HepG2 (cell line): Measurements from ENCODE around the gene GRK4. TPM values are rescaled to one million over a fixed set of nuclear protein-coding genes. Genes with fewer than 3 reads are reported as not detected.

Experiments
- AKNA ChIP-seq: sonication (generic); formaldehyde crosslinking; IDR thresholded peaks from 2 replicates; pipeline ENCODE4 v1.4.0; 2020; ENCODE audit warnings: missing genetic modification reagents, borderline replicate concordance
- DPF2 ChIP-seq: sonication (generic); formaldehyde crosslinking; IDR thresholded peaks from 2 replicates; pipeline ENCODE4 v1.4.0; 2020; ENCODE audit warnings: mild to moderate bottlenecking, low read depth, missing genetic modification reagents, borderline replicate concordance
- HCFC1 ChIP-seq: fragments of 150-350 bp; IDR thresholded peaks from 2 replicates; pipeline ENCODE4 v1.6.1; 2014; ENCODE audit warnings: low read depth, low read length
- JDP2 ChIP-seq: sonication (generic); formaldehyde crosslinking; IDR thresholded peaks from 2 replicates; pipeline ENCODE4 v1.8.1; 2022; ENCODE audit warnings: missing genetic modification reagents, borderline replicate concordance
- RFX5 ChIP-seq: IDR thresholded peaks from 2 replicates; pipeline ENCODE4 v1.6.1; 2011; ENCODE audit warnings: low read depth, low read length, improper control_type of control experiment
- TCF7 ChIP-seq: sonication (generic); IDR thresholded peaks from 2 replicates; pipeline ENCODE4 v1.6.1; 2016; ENCODE audit warnings: antibody characterized with exemption, low read depth
- YY1 ChIP-seq: IDR thresholded peaks from 2 replicates; pipeline ENCODE4 v1.6.1; 2011; ENCODE audit warnings: low read length, low read depth, moderate library complexity, mild to moderate bottlenecking; ENCODE audit not compliant: insufficient read depth, insufficient replicate concordance
- ZNF513 ChIP-seq: sonication (generic); formaldehyde crosslinking; conservative IDR thresholded peaks from 2 replicates; pipeline ENCODE4 v1.5.0; 2020; ENCODE audit warnings: missing genetic modification reagents
- ZNF646 ChIP-seq: sonication (generic); formaldehyde crosslinking; IDR thresholded peaks from 2 replicates; pipeline ENCODE4 v1.9.0; 2021; ENCODE audit warnings: mild to moderate bottlenecking, missing genetic modification reagents
- ZSCAN20 ChIP-seq: sonication (generic); formaldehyde crosslinking; IDR thresholded peaks from 2 replicates; pipeline ENCODE4 v1.4.0; 2020; ENCODE audit warnings: missing genetic modification reagents, mild to moderate bottlenecking, borderline replicate concordance
- polyA plus RNA-seq, 8 experiments: library from polyadenylated mRNA; depleted of rRNA in 3 of 8; stranded (reverse) in 7 of 8; unstranded in 1 of 8; fragments of >200 nt; fragmentation: Illumina TruSeq in 4 of 8; extraction: Trizol in 4 of 8; gene quantifications; 2 replicates each; pipeline versions ENCODE4 v1.2.1 to v1.2.3, GENCODE V29; 2011 to 2016; ENCODE audit warnings: low read depth in 4 of 8, missing spikeins in 1 of 8, mixed read lengths in 1 of 8; ENCODE audit not compliant: insufficient read depth in 1 of 8
- total RNA-seq, 5 experiments: library from RNA; depleted of rRNA; stranded (reverse); fragments of >200 nt; fragmentation: Illumina TruSeq; extraction: Trizol; gene quantifications; 2 replicates each; pipeline ENCODE4 v1.2.3, GENCODE V29; 2016; ENCODE audit warnings: low read depth in 1 of 5
- TF ChIP-seq, protein P1 (sequence below): sonication (generic); formaldehyde crosslinking; IDR thresholded peaks from 2 replicates; pipeline ENCODE4 v1.9.0; 2021; ENCODE audit warnings: missing genetic modification reagents, borderline replicate concordance

The GRK4 gene
- total and polyA plus RNA-seq, 2 of the 13 experiments (the other 11 are each of a cell fraction or from before 2014, with no cell fraction given), result 1.8 to 2.0 TPM

GRCh38 chr4:3041192-3042142 lies 78.1 kb downstream of the GRK4 start (continued):
- TF ChIP-seq, protein P1, sequence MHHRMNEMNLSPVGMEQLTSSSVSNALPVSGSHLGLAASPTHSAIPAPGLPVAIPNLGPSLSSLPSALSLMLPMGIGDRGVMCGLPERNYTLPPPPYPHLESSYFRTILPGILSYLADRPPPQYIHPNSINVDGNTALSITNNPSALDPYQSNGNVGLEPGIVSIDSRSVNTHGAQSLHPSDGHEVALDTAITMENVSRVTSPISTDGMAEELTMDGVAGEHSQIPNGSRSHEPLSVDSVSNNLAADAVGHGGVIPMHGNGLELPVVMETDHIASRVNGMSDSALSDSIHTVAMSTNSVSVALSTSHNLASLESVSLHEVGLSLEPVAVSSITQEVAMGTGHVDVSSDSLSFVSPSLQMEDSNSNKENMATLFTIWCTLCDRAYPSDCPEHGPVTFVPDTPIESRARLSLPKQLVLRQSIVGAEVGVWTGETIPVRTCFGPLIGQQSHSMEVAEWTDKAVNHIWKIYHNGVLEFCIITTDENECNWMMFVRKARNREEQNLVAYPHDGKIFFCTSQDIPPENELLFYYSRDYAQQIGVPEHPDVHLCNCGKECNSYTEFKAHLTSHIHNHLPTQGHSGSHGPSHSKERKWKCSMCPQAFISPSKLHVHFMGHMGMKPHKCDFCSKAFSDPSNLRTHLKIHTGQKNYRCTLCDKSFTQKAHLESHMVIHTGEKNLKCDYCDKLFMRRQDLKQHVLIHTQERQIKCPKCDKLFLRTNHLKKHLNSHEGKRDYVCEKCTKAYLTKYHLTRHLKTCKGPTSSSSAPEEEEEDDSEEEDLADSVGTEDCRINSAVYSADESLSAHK (CRISPR knock-in tag), result no peak
- no peak for TF ChIP-seq DPF2 (CRISPR knock-in tag)
- TF ChIP-seq HCFC1, result 0 out of 2 replicates have a peak, but pooled peaks have one; percentile 8
- TF ChIP-seq YY1, result no peak
- no peak; the same call in 1 of the 2 replicates for TF ChIP-seq ZSCAN20
- TF ChIP-seq JDP2 (CRISPR knock-in tag), result no peak
- TF ChIP-seq ZNF646 (CRISPR knock-in tag), result no peak
- TF ChIP-seq AKNA (CRISPR knock-in tag), result no peak
- TF ChIP-seq TCF7, result no peak
- TF ChIP-seq RFX5, result no peak
- no peak for TF ChIP-seq ZNF513
